Muscle of back (tissue), 11 donors: ENCODE data around the gene CCDC82. TPM values are rescaled to one million over a fixed set of nuclear protein-coding genes. Genes with fewer than 3 reads are reported as not detected.

Experiments used
- DNase-seq, 3 donors: peaks; one replicate each; pipeline versions ENCODE4 v3.0.0 to v3.0.0-alpha.2; 2013
- polyA plus RNA-seq, 10 donors: library from polyadenylated mRNA; unstranded; fragments of 120-200 nt; gene quantifications; one replicate each; pipeline ENCODE4 v1.2.1, GENCODE V29; 2013; ENCODE audit not compliant: insufficient read length in 10 of 10

CCDC82 gene
- polyA plus RNA-seq, 10 donors: 21.7 to 51.2 (median 31.8) TPM

GRCh38 chr11:96330511-96330859, 59.2 kb downstream of the CCDC82 start:
- DNase-seq: no peak

GRCh38 chr11:96329855-96330510, 59.7 kb downstream of the CCDC82 start:
- no peak for DNase-seq

GRCh38 chr11:96329419-96329818, 60.3 kb downstream of the CCDC82 start:
- DNase-seq: no peak

GRCh38 chr11:96328395-96329010, 61.2 kb downstream of the CCDC82 start:
- DNase-seq: no peak

- no peak for DNase-seq
Observed at GRCh38 chr11:96326959-96327358, 62.8 kb downstream of the CCDC82 start.

GRCh38 chr11:96324912-96325311, 64.8 kb downstream of the CCDC82 start:
- peak in 1 of 3 donors; percentile 78 for DNase-seq

GRCh38 chr11:96323642-96323985, 66.1 kb downstream of the CCDC82 start:
- no peak for DNase-seq

- no peak for DNase-seq
Observed at GRCh38 chr11:96322775-96323641, 66.7 kb downstream of the CCDC82 start.

- DNase-seq: no peak
Observed at GRCh38 chr11:96321091-96321490, 68.6 kb downstream of the CCDC82 start.

GRCh38 chr11:96319898-96320656, 69.6 kb downstream of the CCDC82 start:
- no peak for DNase-seq

GRCh38 chr11:96318850-96319249, 70.9 kb downstream of the CCDC82 start:
- DNase-seq: no peak

GRCh38 chr11:96318399-96318798, 71.3 kb downstream of the CCDC82 start:
- no peak for DNase-seq

- no peak for DNase-seq
Observed at GRCh38 chr11:96317985-96318384, 71.7 kb downstream of the CCDC82 start.

- no peak for DNase-seq
Observed at GRCh38 chr11:96317571-96317970, 72.1 kb downstream of the CCDC82 start.

- no peak for DNase-seq
Observed at GRCh38 chr11:96316869-96317268, 72.8 kb downstream of the CCDC82 start.

- DNase-seq: no peak
Observed at GRCh38 chr11:96315476-96315875, 74.2 kb downstream of the CCDC82 start.

- no peak for DNase-seq
Observed at GRCh38 chr11:96314326-96315020, 75.2 kb downstream of the CCDC82 start.

- DNase-seq: no peak
Observed at GRCh38 chr11:96313163-96313562, 76.5 kb downstream of the CCDC82 start.

GRCh38 chr11:96311120-96311568, 78.6 kb downstream of the CCDC82 start:
- peak in 1 of 3 donors; percentile 79 for DNase-seq

GRCh38 chr11:96310236-96310635, 79.5 kb downstream of the CCDC82 start:
- DNase-seq: no peak

GRCh38 chr11:96309643-96310017, 80.1 kb downstream of the CCDC82 start:
- DNase-seq: no peak
